ENCODE results near the gene LATS2. TPM values are rescaled to one million over a fixed set of nuclear protein-coding genes. Genes with fewer than 3 reads are reported as not detected.
A peak's percentile ranks its signal among the peaks of the same experiment; 100 is the strongest.

The LATS2 gene
- total RNA-seq, 2 donors from 2014 or later = 8.0 to 9.0 TPM

- no peak for DNase-seq
- Mint-ChIP-seq H3K27ac (no peak overlapping the region), H3K36me3 (ENCODE audit: low read depth) (peaks cover under 1% of the 10 kb centered on the region), H3K4me3 (no peak overlapping the region), H3K4me1 (peaks cover 19% of the 10 kb centered on the region), H3K27me3 (no peaks in the 10 kb centered on the region)
- no peaks in the 10 kb centered on the region for H3K9me3 ChIP-seq (ENCODE audit: control insufficient read depth, low read length, poor library complexity, severe bottlenecking)
- ATAC-seq = no peak
Measured at GRCh38 chr13:21033856-21034602, 27.4 kb downstream of the LATS2 start.

GRCh38 chr13:21033212-21033840 is 28.1 kb downstream of the LATS2 start:
- no peaks in the 10 kb centered on the region for H3K9me3 ChIP-seq (ENCODE audit: control insufficient read depth, low read length, poor library complexity, severe bottlenecking)
- Mint-ChIP-seq H3K27me3 (no peaks in the 10 kb centered on the region), H3K27ac (peak overlapping the region; percentile 85), H3K4me3 (peak overlapping the region; percentile 16), H3K36me3 (ENCODE audit: low read depth) (peaks cover 2% of the 10 kb centered on the region), H3K4me1 (peaks cover 17% of the 10 kb centered on the region)
- ATAC-seq (no peak), DNase-seq (no peak)

GRCh38 chr13:21032656-21033055 is 28.7 kb downstream of the LATS2 start:
- H3K36me3 Mint-ChIP-seq (ENCODE audit: low read depth) = peaks cover 2% of the 10 kb centered on the region
- peak overlapping the region; percentile 85 for H3K27ac Mint-ChIP-seq
- no peaks in the 10 kb centered on the region for H3K9me3 ChIP-seq (ENCODE audit: control insufficient read depth, low read length, poor library complexity, severe bottlenecking)
- peaks cover 15% of the 10 kb centered on the region for H3K4me1 Mint-ChIP-seq
- no peaks in the 10 kb centered on the region for H3K27me3 Mint-ChIP-seq
- DNase-seq (no peak), ATAC-seq (no peak)
- peak overlapping the region; percentile 16 for H3K4me3 Mint-ChIP-seq

GRCh38 chr13:21031594-21032275 is 29.7 kb downstream of the LATS2 start:
- no peak for ATAC-seq
- Mint-ChIP-seq H3K27me3 (no peaks in the 10 kb centered on the region), H3K27ac (no peak overlapping the region), H3K36me3 (ENCODE audit: low read depth) (peaks cover 2% of the 10 kb centered on the region), H3K4me3 (no peak overlapping the region), H3K4me1 (peaks cover 15% of the 10 kb centered on the region)
- H3K9me3 ChIP-seq (ENCODE audit: control insufficient read depth, low read length, poor library complexity, severe bottlenecking) = no peaks in the 10 kb centered on the region
- no peak for DNase-seq

GRCh38 chr13:21025539-21025938 is 35.8 kb downstream of the LATS2 start:
- H3K4me3 Mint-ChIP-seq = no peak overlapping the region
- H3K9me3 ChIP-seq (ENCODE audit: control insufficient read depth, low read length, poor library complexity, severe bottlenecking) = no peaks in the 10 kb centered on the region
- DNase-seq (no peak), ATAC-seq (no peak)
- H3K4me1 Mint-ChIP-seq = peaks cover 5% of the 10 kb centered on the region
- no peaks in the 10 kb centered on the region for H3K27me3 Mint-ChIP-seq
- no peak overlapping the region for H3K27ac Mint-ChIP-seq
- peaks cover 2% of the 10 kb centered on the region for H3K36me3 Mint-ChIP-seq (ENCODE audit: low read depth)

GRCh38 chr13:21022056-21022979 is 39.1 kb downstream of the LATS2 start:
- H3K27me3 Mint-ChIP-seq = no peaks in the 10 kb centered on the region
- H3K27ac Mint-ChIP-seq = peak overlapping the region; percentile 14
- H3K4me3 Mint-ChIP-seq = no peak overlapping the region
- no peaks in the 10 kb centered on the region for H3K9me3 ChIP-seq (ENCODE audit: control insufficient read depth, low read length, poor library complexity, severe bottlenecking)
- H3K4me1 Mint-ChIP-seq = peaks cover 17% of the 10 kb centered on the region
- no peak for ATAC-seq
- no peak for DNase-seq
- H3K36me3 Mint-ChIP-seq (ENCODE audit: low read depth) = no peaks in the 10 kb centered on the region

- Mint-ChIP-seq H3K4me3 (no peak overlapping the region), H3K27me3 (no peaks in the 10 kb centered on the region), H3K27ac (no peak overlapping the region), H3K36me3 (ENCODE audit: low read depth) (no peaks in the 10 kb centered on the region), H3K4me1 (peaks cover 18% of the 10 kb centered on the region)
- DNase-seq (no peak), ATAC-seq (no peak)
- H3K9me3 ChIP-seq (ENCODE audit: control insufficient read depth, low read length, poor library complexity, severe bottlenecking) = no peaks in the 10 kb centered on the region
Measured at GRCh38 chr13:21020581-21020980, 40.8 kb downstream of the LATS2 start.

GRCh38 chr13:21020176-21020575 is 41.2 kb downstream of the LATS2 start:
- Mint-ChIP-seq H3K27me3 (no peaks in the 10 kb centered on the region), H3K27ac (no peak overlapping the region), H3K4me3 (no peak overlapping the region), H3K36me3 (ENCODE audit: low read depth) (no peaks in the 10 kb centered on the region), H3K4me1 (peaks cover 18% of the 10 kb centered on the region)
- DNase-seq (no peak), ATAC-seq (no peak)
- no peaks in the 10 kb centered on the region for H3K9me3 ChIP-seq (ENCODE audit: control insufficient read depth, low read length, poor library complexity, severe bottlenecking)

- H3K4me3 Mint-ChIP-seq = no peak overlapping the region
- no peaks in the 10 kb centered on the region for H3K27me3 Mint-ChIP-seq
- H3K36me3 Mint-ChIP-seq (ENCODE audit: low read depth) = no peaks in the 10 kb centered on the region
- ATAC-seq (no peak), DNase-seq (no peak)
- H3K4me1 Mint-ChIP-seq = peaks cover 25% of the 10 kb centered on the region
- H3K9me3 ChIP-seq (ENCODE audit: control insufficient read depth, low read length, poor library complexity, severe bottlenecking) = no peaks in the 10 kb centered on the region
- no peak overlapping the region for H3K27ac Mint-ChIP-seq
Measured at GRCh38 chr13:21018220-21018619, 43.2 kb downstream of the LATS2 start.

GRCh38 chr13:21016487-21016886 is 44.9 kb downstream of the LATS2 start:
- peaks cover 24% of the 10 kb centered on the region for H3K4me1 Mint-ChIP-seq
- ATAC-seq (no peak), DNase-seq (no peak)
- no peak overlapping the region for H3K27ac Mint-ChIP-seq
- no peaks in the 10 kb centered on the region for H3K27me3 Mint-ChIP-seq
- H3K36me3 Mint-ChIP-seq (ENCODE audit: low read depth) = no peaks in the 10 kb centered on the region
- H3K4me3 Mint-ChIP-seq = no peak overlapping the region
- H3K9me3 ChIP-seq (ENCODE audit: control insufficient read depth, low read length, poor library complexity, severe bottlenecking) = no peaks in the 10 kb centered on the region

- H3K27me3 Mint-ChIP-seq = no peaks in the 10 kb centered on the region
- ATAC-seq = no peak
- no peak overlapping the region for H3K4me3 Mint-ChIP-seq
- no peak overlapping the region for H3K27ac Mint-ChIP-seq
- no peaks in the 10 kb centered on the region for H3K9me3 ChIP-seq (ENCODE audit: control insufficient read depth, low read length, poor library complexity, severe bottlenecking)
- H3K36me3 Mint-ChIP-seq (ENCODE audit: low read depth) = no peaks in the 10 kb centered on the region
- peaks cover 29% of the 10 kb centered on the region for H3K4me1 Mint-ChIP-seq
- DNase-seq = no peak
Measured at GRCh38 chr13:21015284-21015683, 46.1 kb downstream of the LATS2 start.

- ATAC-seq (no peak), DNase-seq (no peak)
- Mint-ChIP-seq H3K4me3 (no peak overlapping the region), H3K27me3 (no peaks in the 10 kb centered on the region), H3K27ac (no peak overlapping the region), H3K4me1 (peaks cover 34% of the 10 kb centered on the region), H3K36me3 (ENCODE audit: low read depth) (no peaks in the 10 kb centered on the region)
- H3K9me3 ChIP-seq (ENCODE audit: control insufficient read depth, low read length, poor library complexity, severe bottlenecking) = no peaks in the 10 kb centered on the region
Measured at GRCh38 chr13:21014502-21015170, 46.8 kb downstream of the LATS2 start.

Measured in T-helper 17 cell (primary cell).